ENCODE measurements around the gene STRBP. TPM values are rescaled to one million over a fixed set of nuclear protein-coding genes. Genes with fewer than 3 reads are reported as not detected.

The STRBP gene
- total RNA-seq, 1 donor from 2014 or later, result 9.1 TPM

DNA sequence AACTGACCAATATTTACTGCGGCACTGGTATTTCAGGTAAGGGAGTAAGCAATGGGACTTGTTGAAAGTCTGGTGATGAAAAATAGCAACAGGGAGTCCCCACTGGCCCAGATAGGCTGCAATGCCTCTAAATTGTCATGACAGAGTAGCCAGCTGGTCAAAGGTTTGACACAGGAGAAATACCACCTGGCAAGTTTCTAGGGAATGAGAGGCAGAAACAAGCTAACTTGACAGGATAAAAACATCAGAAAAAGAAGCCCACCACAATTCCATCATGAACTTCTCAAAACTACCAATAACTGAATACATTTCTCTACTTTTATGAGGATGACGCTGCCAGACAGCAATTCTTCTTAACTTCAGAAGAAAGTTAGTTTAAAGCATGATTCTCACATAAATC, 99.8 kb downstream of the STRBP start:
- no peak for DNase-seq (ENCODE audit: extremely low spot score in 2 of 2)
- intact Hi-C loops (cut with DNase I), result no loop called here
- H3K27me3 ChIP-seq, result no peaks in the 10 kb centered on the region
- no peaks in the 10 kb centered on the region for H3K9me3 ChIP-seq
- no peak overlapping the region for H3K27ac ChIP-seq
- H3K4me1 ChIP-seq, result no peaks in the 10 kb centered on the region
- H3K4me3 ChIP-seq, result no peak overlapping the region
- H3K36me3 ChIP-seq, result no peaks in the 10 kb centered on the region
- TF ChIP-seq CTCF (IDR thresholded peaks at IDR 0.05) (no peak), POLR2A (IDR thresholded peaks at IDR 0.05) (no peak), POLR2AphosphoS5 (IDR thresholded peaks at IDR 0.05; ENCODE audit: insufficient read depth in 1 of 2, low read depth in 1 of 2) (no peak)

- DNase-seq (ENCODE audit: extremely low spot score in 2 of 2), result no peak
- no peaks in the 10 kb centered on the region for H3K9me3 ChIP-seq
- H3K4me3 ChIP-seq, result no peak overlapping the region
- no peaks in the 10 kb centered on the region for H3K27me3 ChIP-seq
- H3K27ac ChIP-seq, result no peak overlapping the region
- no peak for TF ChIP-seq POLR2A (IDR thresholded peaks at IDR 0.05)
- TF ChIP-seq POLR2AphosphoS5 (IDR thresholded peaks at IDR 0.05; ENCODE audit: insufficient read depth in 1 of 2, low read depth in 1 of 2), result no peak
- TF ChIP-seq CTCF (IDR thresholded peaks at IDR 0.05), result no peak
- H3K36me3 ChIP-seq, result no peaks in the 10 kb centered on the region
- intact Hi-C loops (cut with DNase I), result no loop called here
- no peaks in the 10 kb centered on the region for H3K4me1 ChIP-seq
Measured at GRCh38 chr9:123167474-123167873, 100.9 kb downstream of the STRBP start.

- no peaks in the 10 kb centered on the region for H3K27me3 ChIP-seq
- H3K4me1 ChIP-seq, result no peaks in the 10 kb centered on the region
- H3K27ac ChIP-seq, result no peak overlapping the region
- DNase-seq (ENCODE audit: extremely low spot score in 2 of 2), result no peak
- H3K4me3 ChIP-seq, result no peak overlapping the region
- no peaks in the 10 kb centered on the region for H3K9me3 ChIP-seq
- no peaks in the 10 kb centered on the region for H3K36me3 ChIP-seq
- intact Hi-C loops (cut with DNase I), result no loop called here
- TF ChIP-seq CTCF (IDR thresholded peaks at IDR 0.05) (no peak), POLR2A (IDR thresholded peaks at IDR 0.05) (no peak), POLR2AphosphoS5 (IDR thresholded peaks at IDR 0.05; ENCODE audit: insufficient read depth in 1 of 2, low read depth in 1 of 2) (no peak)
Measured at GRCh38 chr9:123165813-123166212, 102.6 kb downstream of the STRBP start.

DNA sequence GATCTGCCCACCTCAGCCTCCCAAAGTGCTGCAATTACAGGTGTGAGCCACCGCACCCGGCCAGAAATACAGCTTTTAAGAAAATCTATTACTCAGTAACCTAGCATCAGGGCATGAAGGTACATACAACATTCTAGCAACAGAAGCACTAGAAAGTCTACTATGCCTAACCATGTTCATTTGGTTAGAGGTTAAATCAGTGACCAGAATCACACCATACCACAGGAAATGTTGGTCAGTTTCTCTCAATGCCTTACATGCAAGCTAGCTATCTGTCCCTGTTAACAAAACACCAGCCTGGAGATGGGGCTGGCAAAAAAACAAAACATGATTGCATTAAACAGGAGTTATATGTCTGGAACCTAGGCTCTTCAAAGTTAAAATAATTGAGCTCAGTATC, 104.1 kb downstream of the STRBP start:
- H3K4me1 ChIP-seq, result no peaks in the 10 kb centered on the region
- H3K36me3 ChIP-seq, result no peaks in the 10 kb centered on the region
- no peak overlapping the region for H3K4me3 ChIP-seq
- no peaks in the 10 kb centered on the region for H3K27me3 ChIP-seq
- TF ChIP-seq POLR2AphosphoS5 (IDR thresholded peaks at IDR 0.05; ENCODE audit: insufficient read depth in 1 of 2, low read depth in 1 of 2), result no peak
- TF ChIP-seq POLR2A (IDR thresholded peaks at IDR 0.05), result no peak
- TF ChIP-seq CTCF (IDR thresholded peaks at IDR 0.05), result no peak
- no peak for DNase-seq (ENCODE audit: extremely low spot score in 2 of 2)
- no peak overlapping the region for H3K27ac ChIP-seq
- H3K9me3 ChIP-seq, result no peaks in the 10 kb centered on the region
- intact Hi-C loops (cut with DNase I), result no loop called here

DNA sequence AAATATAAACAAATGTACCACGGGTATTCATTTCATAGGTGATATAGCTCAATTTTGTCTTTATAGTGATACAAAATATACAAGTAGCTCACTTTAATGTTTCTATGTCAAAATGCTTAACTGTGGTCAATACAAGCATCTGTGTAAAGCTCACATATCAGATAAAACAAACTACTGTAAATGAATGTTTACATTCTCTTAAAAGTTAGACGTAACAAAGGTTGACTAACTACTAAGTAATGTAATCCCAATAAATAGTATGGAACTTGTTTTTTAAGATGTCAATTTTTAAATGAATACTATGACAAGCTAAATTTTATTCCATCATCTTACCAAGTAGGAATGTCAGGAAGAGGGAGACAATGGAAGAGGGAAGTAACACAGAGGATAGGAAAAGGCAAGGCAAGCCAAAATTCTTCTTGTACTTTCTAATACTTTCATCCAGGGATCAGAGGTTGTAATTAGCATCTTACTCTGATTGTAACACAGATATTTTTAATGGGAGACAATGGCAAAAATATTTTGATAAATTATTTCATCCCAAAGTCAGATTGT, 105.5 kb downstream of the STRBP start:
- no peaks in the 10 kb centered on the region for H3K27me3 ChIP-seq
- H3K27ac ChIP-seq, result no peak overlapping the region
- TF ChIP-seq CTCF (IDR thresholded peaks at IDR 0.05), result no peak
- no peak for TF ChIP-seq POLR2A (IDR thresholded peaks at IDR 0.05)
- TF ChIP-seq POLR2AphosphoS5 (IDR thresholded peaks at IDR 0.05; ENCODE audit: insufficient read depth in 1 of 2, low read depth in 1 of 2), result no peak
- intact Hi-C loops (cut with DNase I), result no loop called here
- H3K9me3 ChIP-seq, result no peaks in the 10 kb centered on the region
- H3K36me3 ChIP-seq, result no peaks in the 10 kb centered on the region
- H3K4me1 ChIP-seq, result no peaks in the 10 kb centered on the region
- no peak overlapping the region for H3K4me3 ChIP-seq
- DNase-seq (ENCODE audit: extremely low spot score in 2 of 2), result no peak
